ENCODE measurements around the gene LPP.

LPP gene

GRCh38 chr3:188539037-188539436, 385.1 kb downstream of the LPP start:
- DNase-seq = no peak

- no peak for DNase-seq
Measured at GRCh38 chr3:188539631-188540194, 385.8 kb downstream of the LPP start.

GRCh38 chr3:188542196-188542595, 388.2 kb downstream of the LPP start:
- DNase-seq = no peak

GRCh38 chr3:188544012-188544411, 390.1 kb downstream of the LPP start:
- DNase-seq = no peak

- DNase-seq = no peak
Measured at GRCh38 chr3:188546835-188547670, 393.1 kb downstream of the LPP start.

GRCh38 chr3:188553569-188553968, 399.6 kb downstream of the LPP start:
- no peak for DNase-seq

- no peak for DNase-seq
Measured at GRCh38 chr3:188554404-188554803, 400.4 kb downstream of the LPP start.

- DNase-seq = no peak
Measured at GRCh38 chr3:188557235-188557634, 403.3 kb downstream of the LPP start.

GRCh38 chr3:188558343-188559071, 404.6 kb downstream of the LPP start:
- DNase-seq = no peak

GRCh38 chr3:188559072-188559429, 405.1 kb downstream of the LPP start:
- DNase-seq = no peak

- DNase-seq = no peak
Measured at GRCh38 chr3:188559856-188560255, 405.9 kb downstream of the LPP start.

- DNase-seq = no peak
Measured at GRCh38 chr3:188562144-188562543, 408.2 kb downstream of the LPP start.

- DNase-seq = no peak
Measured at GRCh38 chr3:188567478-188568195, 413.7 kb downstream of the LPP start.

GRCh38 chr3:188568736-188569135, 414.8 kb downstream of the LPP start:
- no peak for DNase-seq

GRCh38 chr3:188571531-188572095, 417.7 kb downstream of the LPP start:
- peak; percentile 71 for DNase-seq

GRCh38 chr3:188573291-188573940, 419.5 kb downstream of the LPP start:
- DNase-seq = no peak

GRCh38 chr3:188573956-188574355, 420.0 kb downstream of the LPP start:
- no peak for DNase-seq

GRCh38 chr3:188574885-188575284, 420.9 kb downstream of the LPP start:
- no peak for DNase-seq

- no peak for DNase-seq
Measured at GRCh38 chr3:188575501-188575900, 421.5 kb downstream of the LPP start.

- DNase-seq = no peak
Measured at GRCh38 chr3:188577539-188577938, 423.6 kb downstream of the LPP start.

- no peak for DNase-seq
Measured at GRCh38 chr3:188578576-188579363, 424.8 kb downstream of the LPP start.

- no peak for DNase-seq
Measured at GRCh38 chr3:188580223-188580622, 426.3 kb downstream of the LPP start.

Data from DMS79 treated with DMSO at 0.1 percent for 48 hours (cell line).